ENCODE measurements around the gene OOEP. TPM values are rescaled to one million over a fixed set of nuclear protein-coding genes. Genes with fewer than 3 reads are reported as not detected.

The OOEP gene
- total RNA-seq, 1 donor from 2014 or later = not detected

GRCh38 chr6:73325656-73326055 lies 44.0 kb downstream of the OOEP start:
- peaks cover 3% of the 10 kb centered on the region for H3K9me3 Mint-ChIP-seq (ENCODE audit: low read depth)
- peaks cover 6% of the 10 kb centered on the region for H3K27me3 Mint-ChIP-seq
- TF ChIP-seq CTCF (IDR thresholded peaks at IDR 0.05; ENCODE audit: unreplicated experiment) = no peak
- H3K27ac Mint-ChIP-seq = no peak overlapping the region
- H3K36me3 Mint-ChIP-seq (ENCODE audit: insufficient read depth) = no peaks in the 10 kb centered on the region
- H3K4me3 Mint-ChIP-seq (ENCODE audit: low read depth) = no peak overlapping the region
- no peak for DNase-seq (ENCODE audit: low spot score, unreplicated experiment)
- H3K4me1 Mint-ChIP-seq (ENCODE audit: low read depth) = no peaks in the 10 kb centered on the region

GRCh38 chr6:73323323-73323722 lies 46.4 kb downstream of the OOEP start:
- Mint-ChIP-seq H3K27me3 (peaks cover 3% of the 10 kb centered on the region), H3K4me3 (ENCODE audit: low read depth) (no peak overlapping the region), H3K9me3 (ENCODE audit: low read depth) (peaks cover 9% of the 10 kb centered on the region), H3K27ac (no peak overlapping the region), H3K4me1 (ENCODE audit: low read depth) (no peaks in the 10 kb centered on the region), H3K36me3 (ENCODE audit: insufficient read depth) (no peaks in the 10 kb centered on the region)
- TF ChIP-seq CTCF (IDR thresholded peaks at IDR 0.05; ENCODE audit: unreplicated experiment) = no peak
- no peak for DNase-seq (ENCODE audit: low spot score, unreplicated experiment)

Other genes starting within 250 kb of the OOEP start
- gene KHDC1L, start 144.4 kb downstream of the OOEP start, total RNA-seq = not detected in 2 replicates
- gene KHDC1, start 106.7 kb downstream of the OOEP start, total RNA-seq = 7.9 and 8.0 TPM in 2 replicates
- gene DPPA5, start 15.6 kb downstream of the OOEP start, total RNA-seq = not detected in 2 replicates
- not detected in 2 replicates for gene KHDC3L, start 7.2 kb downstream of the OOEP start, total RNA-seq
- gene DDX43, start 24.9 kb upstream of the OOEP start, total RNA-seq = not detected in 2 replicates
- gene CGAS, start 82.4 kb upstream of the OOEP start, total RNA-seq = 0.24 and 0.31 TPM in 2 replicates
- gene MTO1, start 91.8 kb upstream of the OOEP start, total RNA-seq = 20.5 and 27.5 TPM in 2 replicates
- 12,032 and 12,129 TPM in 2 replicates for gene EEF1A1, start 151.1 kb upstream of the OOEP start, total RNA-seq

All from progenitor cell of endocrine pancreas (in vitro differentiated cells).